Panc1 (cell line): Measurements from ENCODE around the gene EIF3L.

Experiments
- CTCF ChIP-seq: fragments of 450-650 bp; IDR thresholded peaks from 2 replicates; pipeline ENCODE4 v1.5.1; 2017; ENCODE audit warnings: mild to moderate bottlenecking
- POLR2AphosphoS5 ChIP-seq: IDR thresholded peaks from 2 replicates; pipeline ENCODE4 v1.6.1; 2012; ENCODE audit warnings: mild to moderate bottlenecking, low read depth, low read length, moderate library complexity
- REST ChIP-seq, 2 experiments: IDR thresholded peaks; 2 replicates each; pipeline ENCODE4 v1.6.1; 2011 to 2012; ENCODE audit warnings: low read depth in 2 of 2, control low read depth in 1 of 2, low read length in 1 of 2, mild to moderate bottlenecking in 1 of 2, moderate library complexity in 1 of 2; ENCODE audit not compliant: insufficient read depth in 1 of 2
- SIN3A ChIP-seq: IDR thresholded peaks from 2 replicates; pipeline ENCODE4 v1.6.1; 2012; ENCODE audit warnings: low read depth, mild to moderate bottlenecking, low read length, moderate library complexity, borderline replicate concordance; ENCODE audit not compliant: insufficient read depth

- TF ChIP-seq CTCF (no peak), POLR2AphosphoS5 (no peak), SIN3A (no peak), REST (IDR thresholded peaks at IDR 0.05; ENCODE audit: insufficient read depth in 1 of 2, low read depth in 2 of 2, low read length in 1 of 2) (no peak)
Observed at GRCh38 chr22:37918580-37919270, 69.5 kb downstream of the EIF3L start.
